Adrenal gland (tissue), 5 donors: ENCODE measurements around the gene NOC2L.

Experiments used
- POLR2A ChIP-seq, 2 donors: fragments of 450-650 bp; IDR thresholded peaks; one replicate each; pipeline ENCODE4 v1.6.1; 2017; ENCODE audit warnings: antibody characterized with exemption in 2 of 2, mild to moderate bottlenecking in 2 of 2, moderate library complexity in 1 of 2
- TF ChIP-seq, protein P1 (sequence below), 6 experiments: fragments of 450-650 bp in 4 of 6; fragments of 200-600 bp in 2 of 6; sonication (generic) in 1 of 6; IDR thresholded peaks; 1 replicate in 5 of 6; 2 replicates in 1 of 6; pipeline versions ENCODE4 v1.5.1 to v1.8.0; 2016 to 2021; ENCODE audit warnings: antibody characterized with exemption in 6 of 6, mild to moderate bottlenecking in 2 of 6, moderate library complexity in 1 of 6
- donor health status: DM: no; HTN: no; CAD: no.

DNA sequence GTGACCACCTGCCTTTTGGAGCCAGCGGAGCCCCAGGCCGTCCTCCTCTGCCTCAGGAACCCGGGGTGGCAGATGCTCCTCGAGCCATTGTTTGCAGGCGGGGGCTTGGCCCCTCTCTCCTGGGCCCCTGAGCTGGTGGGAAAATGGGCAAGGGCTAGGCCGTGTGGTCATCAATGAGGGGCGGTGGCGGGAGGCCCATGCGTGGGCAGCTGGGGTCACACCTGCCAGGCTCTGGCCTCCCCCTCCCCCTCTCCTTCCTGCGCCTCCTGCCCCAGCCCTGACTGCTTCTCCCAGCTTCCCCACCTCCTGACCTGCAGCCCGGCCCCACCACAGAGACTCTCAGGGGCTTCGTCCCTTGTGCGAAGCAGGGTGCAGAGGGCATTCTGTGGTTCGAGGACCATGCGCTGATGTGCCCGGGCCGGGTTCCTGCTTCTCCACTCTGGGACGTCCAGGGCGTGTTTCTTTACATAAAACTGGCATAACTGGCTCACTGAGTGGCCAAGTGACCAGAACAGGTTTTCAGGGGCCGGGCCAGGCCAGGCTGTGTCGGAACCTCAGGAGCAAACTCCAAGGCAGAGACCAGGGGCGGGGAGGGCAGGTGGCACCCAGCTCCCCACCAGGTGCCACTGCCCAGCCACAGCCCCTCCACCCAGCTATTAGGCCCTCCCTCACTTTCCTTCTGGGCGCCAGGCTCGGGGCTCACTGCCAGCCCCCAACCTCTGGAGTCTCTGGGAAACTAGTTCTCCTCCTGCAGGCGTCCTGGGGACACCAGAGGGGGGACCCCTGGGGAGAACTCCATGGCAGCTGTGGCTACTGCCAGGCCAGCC lies 26.1 kb downstream of the NOC2L start:
- TF ChIP-seq, protein P1, sequence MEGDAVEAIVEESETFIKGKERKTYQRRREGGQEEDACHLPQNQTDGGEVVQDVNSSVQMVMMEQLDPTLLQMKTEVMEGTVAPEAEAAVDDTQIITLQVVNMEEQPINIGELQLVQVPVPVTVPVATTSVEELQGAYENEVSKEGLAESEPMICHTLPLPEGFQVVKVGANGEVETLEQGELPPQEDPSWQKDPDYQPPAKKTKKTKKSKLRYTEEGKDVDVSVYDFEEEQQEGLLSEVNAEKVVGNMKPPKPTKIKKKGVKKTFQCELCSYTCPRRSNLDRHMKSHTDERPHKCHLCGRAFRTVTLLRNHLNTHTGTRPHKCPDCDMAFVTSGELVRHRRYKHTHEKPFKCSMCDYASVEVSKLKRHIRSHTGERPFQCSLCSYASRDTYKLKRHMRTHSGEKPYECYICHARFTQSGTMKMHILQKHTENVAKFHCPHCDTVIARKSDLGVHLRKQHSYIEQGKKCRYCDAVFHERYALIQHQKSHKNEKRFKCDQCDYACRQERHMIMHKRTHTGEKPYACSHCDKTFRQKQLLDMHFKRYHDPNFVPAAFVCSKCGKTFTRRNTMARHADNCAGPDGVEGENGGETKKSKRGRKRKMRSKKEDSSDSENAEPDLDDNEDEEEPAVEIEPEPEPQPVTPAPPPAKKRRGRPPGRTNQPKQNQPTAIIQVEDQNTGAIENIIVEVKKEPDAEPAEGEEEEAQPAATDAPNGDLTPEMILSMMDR (IDR thresholded peaks at IDR 0.05), result no peak
- no peak for TF ChIP-seq POLR2A (IDR thresholded peaks at IDR 0.05)
